ENCODE measurements around the gene FRMD4A.

Gene FRMD4A

DNA sequence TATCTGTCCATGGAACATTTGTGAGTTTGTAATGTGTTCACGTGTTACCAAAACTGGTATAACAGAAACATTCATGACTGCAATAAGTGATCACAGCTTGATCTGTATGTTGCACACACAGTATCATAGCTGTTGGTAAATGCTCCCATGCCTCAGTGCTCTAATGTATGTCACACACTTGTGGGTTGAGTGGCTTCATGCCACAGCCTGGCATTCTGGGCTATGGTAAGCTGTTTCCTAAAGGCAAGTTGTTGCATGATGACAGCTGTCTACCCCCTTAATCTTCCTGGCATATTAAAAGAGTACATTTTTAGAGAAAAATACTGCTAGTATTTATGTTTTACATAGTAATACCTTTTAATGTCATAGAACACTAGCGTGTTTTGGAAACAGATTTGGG, 708.8 kb downstream of the FRMD4A start:
- no peak for DNase-seq

- no peak for DNase-seq
Observed at GRCh38 chr10:13617116-13617515, 713.6 kb downstream of the FRMD4A start.

DNA sequence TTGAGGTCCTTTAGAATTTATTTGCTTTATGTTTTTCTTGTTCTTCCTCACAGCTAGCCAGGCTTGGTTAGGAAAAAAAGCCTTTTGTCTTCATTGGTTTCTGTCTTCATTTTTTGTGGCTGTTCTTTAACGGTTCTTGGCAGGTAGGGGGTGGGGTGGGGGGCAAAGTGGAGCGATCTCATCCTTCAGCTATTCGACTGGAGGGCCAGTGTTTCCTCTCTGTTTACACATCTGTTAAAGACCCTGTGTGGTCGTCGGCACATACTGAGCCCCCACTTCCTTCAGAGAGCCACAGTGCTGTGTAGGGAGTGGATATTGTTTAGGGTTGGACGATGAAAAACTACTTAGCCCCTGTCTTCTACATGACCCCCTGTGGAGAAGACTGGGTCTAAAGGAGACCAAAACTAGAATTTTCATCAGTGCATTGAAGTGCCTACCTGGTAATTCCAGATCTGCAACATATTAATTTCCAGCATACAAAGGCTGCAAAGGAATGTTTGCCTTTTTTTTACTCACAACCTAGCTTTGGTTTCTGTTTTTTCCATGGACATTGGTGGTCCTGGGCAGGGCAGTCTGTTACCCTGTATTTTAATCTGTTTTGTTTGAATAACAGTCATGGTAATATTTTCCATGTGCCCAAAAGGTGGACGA, 714.9 kb downstream of the FRMD4A start:
- DNase-seq = no peak

- no peak for DNase-seq
Observed at GRCh38 chr10:13614530-13615332, 716.0 kb downstream of the FRMD4A start.

GRCh38 chr10:13613519-13613918, 717.2 kb downstream of the FRMD4A start:
- DNase-seq = no peak

GRCh38 chr10:13612654-13613373, 717.9 kb downstream of the FRMD4A start:
- no peak for DNase-seq

- no peak for DNase-seq
Observed at GRCh38 chr10:13608246-13608853, 722.4 kb downstream of the FRMD4A start.

DNA sequence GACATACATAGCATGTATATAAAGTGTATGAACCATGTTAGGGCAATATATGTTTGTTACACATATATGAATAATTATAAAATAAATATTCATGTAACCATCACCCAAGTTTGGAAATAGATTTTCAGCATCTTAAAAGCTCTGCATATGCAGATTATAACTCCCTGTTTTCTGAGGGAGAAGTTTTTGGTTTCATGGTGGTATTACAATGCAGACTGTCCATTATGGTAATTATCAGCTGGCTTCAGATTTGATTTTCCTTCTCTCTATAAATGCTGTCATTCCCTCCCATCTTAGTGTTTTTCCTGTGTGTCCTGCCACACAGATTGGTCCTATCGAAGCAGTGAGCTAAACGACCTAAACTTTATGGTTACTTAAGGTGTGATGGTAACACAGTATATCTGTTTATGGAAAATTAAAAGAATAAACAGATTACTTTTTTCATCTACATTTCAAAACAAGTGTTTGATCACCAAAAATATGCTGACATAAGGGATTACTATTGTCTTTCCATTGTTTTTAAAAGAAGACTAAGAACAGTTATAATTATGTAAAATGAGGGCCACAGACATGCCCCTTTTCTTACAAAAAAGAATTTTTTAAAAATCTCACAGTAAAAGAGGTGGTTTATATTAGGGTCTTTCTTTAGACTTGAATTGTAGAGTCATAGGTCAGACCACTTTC, 726.2 kb downstream of the FRMD4A start:
- no peak for DNase-seq

- no peak for DNase-seq
Observed at GRCh38 chr10:13597909-13598308, 732.8 kb downstream of the FRMD4A start.

DNA sequence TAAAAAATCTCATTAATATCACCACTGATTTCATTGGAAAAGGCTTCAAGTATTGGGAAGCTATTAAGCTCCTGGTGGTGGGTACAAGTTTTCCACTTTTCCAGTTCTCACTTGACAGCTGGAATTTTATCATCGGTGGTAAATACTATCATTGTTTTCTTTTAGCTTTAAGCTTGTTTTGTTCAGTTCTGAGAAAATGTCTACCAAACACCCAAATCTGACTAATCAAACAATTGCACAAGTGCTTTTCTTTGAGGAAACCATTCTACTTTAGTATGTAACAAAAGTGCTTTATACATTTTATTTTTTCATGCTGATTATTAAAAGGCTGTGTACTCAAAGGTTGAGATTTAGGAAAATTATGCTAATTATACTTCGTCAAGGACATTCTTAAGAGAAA, 736.1 kb downstream of the FRMD4A start:
- no peak for DNase-seq
